Stimulated activated CD4-positive, alpha-beta T cell treated with anti-CD3 and anti-CD28 coated beads, TNF-alpha, amount 100 ng/mL, for 48 hours (primary cell): ENCODE data around the gene BORCS8.
A peak's percentile ranks its signal among the peaks of the same experiment; 100 is the strongest.
"Not testable (repeated sequence)": the region's sequence is repeated elsewhere in the genome, so short reads cannot be mapped to it uniquely, and the experiment has no call there.

Experiments used
- DNase-seq, 3 donors: peaks; one replicate each; pipeline ENCODE4 v3.0.0-alpha.2; 2020; ENCODE audit warnings: low read depth in 3 of 3

BORCS8 gene

DNA sequence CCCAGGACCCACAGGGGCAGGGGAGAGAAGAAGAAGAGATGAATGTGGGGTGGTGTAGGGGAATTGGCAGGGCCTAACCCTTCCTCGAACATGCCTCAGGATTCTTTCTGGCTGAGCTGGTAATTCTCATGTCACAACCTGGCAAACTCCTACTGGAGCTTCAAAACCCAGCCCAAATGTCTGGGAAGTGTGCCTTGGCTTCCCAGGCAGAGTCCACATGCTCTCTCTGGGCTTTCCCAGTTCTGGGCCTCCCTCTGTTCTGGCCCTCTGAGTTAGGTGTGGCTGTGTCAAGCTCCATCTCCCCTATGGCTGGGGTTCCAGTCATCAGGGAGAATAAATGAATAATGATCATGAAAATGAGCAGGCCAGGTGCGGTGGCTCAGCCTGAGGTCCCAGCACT, 42.5 kb downstream of the BORCS8 start:
- DNase-seq, result no peak

DNA sequence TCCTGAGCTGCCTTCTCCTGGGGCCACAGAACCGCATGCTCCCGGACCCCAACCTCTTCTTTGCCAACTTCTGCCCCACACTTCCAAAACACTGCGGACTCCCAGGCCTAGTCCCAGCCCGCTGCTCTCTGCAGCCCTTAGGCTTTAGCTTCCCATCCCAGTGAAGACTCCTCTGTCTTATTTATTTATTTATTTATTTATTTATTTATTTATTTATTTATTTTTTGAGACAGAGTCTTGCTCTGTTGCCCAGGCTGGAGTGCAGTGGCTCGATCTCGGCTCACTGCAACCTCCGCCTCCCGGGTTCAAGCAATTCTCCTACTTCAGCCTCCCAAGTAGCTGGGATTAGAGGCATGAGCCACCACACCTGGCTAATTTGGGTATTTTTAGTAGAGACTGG, 43.4 kb downstream of the BORCS8 start:
- DNase-seq, result not testable (repeated sequence)

DNA sequence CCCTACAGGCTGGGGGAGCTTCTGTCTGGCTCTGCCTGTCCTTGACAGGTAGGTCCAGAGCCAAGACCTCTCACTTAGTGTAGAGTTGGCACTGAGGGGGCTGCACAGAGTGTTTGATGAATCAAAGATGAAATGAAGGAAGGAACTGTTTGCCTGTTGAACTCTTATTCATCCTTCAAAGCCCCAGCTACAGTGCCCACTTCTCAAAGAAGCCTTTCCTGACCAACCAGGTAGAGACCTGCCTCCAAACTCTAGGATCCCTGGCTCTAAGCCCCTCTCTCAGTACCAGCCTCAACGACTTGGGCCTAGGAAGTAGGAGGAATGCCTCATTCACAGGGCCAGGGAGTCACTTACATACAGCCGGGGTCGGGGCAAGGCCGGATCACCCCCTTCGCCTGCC, 44.6 kb downstream of the BORCS8 start:
- no peak for DNase-seq

DNA sequence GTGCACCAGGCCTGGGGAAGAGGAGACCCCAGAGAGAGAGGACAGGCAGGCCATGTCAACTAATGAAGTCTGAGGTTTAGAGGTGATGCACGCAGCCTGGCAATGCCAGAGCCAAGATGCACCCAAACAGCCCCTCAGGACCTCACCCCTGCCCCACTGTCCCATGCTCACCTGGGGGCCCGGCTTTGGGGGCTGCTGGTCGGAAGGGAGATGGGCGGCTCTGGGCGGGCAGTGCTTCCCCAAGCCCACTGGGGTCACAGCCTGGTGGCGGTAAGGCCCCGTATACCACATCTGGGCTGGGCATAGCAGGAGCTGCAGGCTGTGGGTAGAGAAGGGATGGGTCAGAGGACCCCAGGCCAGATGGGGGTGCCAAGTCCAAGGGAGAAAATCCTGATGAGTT, 45.1 kb downstream of the BORCS8 start:
- no peak for DNase-seq

DNA sequence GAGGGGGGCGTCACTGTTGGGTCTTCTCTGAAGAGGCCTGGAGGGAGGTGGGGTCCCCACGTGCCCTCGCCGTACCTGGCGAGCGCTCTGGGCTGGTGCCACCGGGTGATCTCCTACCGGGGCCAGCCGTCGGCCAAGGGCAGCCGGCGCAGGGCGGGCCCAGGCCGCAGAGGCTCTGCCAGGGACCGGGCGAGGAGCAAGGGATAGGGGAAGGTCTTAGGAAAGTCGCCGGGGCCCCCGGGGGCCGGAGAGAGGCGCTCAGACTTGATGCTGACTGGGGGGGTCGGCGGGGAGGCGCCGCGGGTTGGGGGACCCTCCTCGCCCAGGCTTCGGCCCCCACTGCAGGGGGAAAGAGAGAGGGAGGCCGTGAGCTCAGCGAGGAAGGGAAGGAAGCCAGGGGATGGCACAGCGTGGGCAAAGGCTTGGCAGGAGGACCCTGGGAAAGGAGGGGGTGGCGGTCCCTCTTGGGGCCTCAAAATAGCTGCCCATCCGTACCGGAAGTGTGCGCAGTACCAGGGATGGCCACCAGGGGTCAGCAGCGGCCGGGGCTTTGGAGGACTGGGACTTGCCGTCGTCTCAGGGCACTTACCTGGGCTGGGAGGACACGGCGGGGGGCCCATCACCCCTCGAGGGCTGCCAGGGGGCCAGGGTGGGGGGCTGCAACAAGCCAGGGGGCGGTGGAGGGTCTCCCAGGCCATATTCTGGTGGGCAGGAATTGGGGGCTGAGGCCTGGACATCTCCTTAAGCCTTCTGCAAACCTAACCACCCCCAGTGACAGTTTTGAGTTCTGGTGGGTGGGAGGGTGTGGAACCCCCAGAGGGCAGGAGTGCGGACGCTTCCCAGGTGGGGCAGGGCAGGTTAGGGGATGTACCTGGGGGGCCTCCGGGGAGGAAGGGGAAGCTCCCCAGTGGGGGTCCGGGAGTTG, 46.0 kb downstream of the BORCS8 start:
- peak; percentile 74 to 85 (median 82) for DNase-seq

DNA sequence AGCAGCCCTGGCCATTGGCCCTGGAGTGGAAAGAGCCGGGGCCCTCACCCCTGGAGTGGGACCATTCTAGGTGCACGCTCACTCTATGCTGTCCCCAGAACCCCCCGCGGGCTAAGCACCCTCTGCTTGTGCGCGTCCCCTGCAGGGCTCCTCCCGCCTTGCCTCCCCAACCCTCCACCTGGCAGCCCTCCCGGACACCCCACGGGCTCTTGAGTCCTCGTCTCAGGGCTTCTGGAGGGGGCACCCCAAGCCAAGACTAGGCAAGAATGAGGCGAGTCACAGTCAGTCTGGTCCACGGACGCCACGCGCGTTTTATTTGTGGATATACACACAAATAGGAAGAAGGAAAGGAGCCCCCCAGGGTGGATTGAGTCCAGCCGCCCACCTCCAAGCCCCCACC, 46.7 kb downstream of the BORCS8 start:
- no peak for DNase-seq

DNA sequence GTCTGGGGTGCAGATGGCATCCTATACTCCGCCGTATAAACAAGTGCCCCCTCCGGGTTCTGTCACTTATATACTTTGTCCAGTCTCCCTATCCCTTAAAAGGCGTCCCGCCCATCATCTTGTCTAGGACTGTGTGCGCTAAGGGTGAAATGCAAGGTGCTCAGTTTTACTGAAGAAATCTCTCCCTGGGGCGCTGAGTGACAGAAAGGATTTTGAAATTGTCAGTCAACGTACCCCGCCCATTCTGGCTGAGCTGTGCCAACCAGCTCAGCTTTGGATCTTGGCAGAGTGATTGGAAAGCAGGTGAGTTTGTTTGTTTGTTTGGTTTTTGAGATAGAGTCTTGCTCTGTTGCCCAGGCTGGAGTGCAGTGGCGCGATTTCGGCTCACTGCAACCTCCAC, 49.6 kb downstream of the BORCS8 start:
- no peak for DNase-seq

DNA sequence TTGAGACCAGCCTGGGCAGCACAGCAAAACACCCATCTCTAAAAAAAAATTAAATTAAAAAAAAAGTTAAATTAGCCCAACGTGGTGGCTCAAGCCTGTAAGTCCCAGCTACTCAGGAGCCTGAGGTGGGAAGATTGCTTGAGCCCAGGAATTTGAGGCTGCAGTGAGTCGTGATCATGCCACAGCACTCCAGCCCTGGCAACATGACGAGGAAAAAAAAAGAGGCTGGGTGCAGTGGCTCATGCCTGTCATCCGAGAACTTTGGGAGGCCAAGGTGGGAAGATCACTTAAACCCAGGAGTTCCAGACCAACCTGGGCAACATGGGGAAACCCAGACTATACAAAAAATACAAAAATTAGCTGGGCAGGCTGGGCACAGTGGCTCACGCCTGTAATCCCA, 51.5 kb downstream of the BORCS8 start:
- DNase-seq, result no peak

DNA sequence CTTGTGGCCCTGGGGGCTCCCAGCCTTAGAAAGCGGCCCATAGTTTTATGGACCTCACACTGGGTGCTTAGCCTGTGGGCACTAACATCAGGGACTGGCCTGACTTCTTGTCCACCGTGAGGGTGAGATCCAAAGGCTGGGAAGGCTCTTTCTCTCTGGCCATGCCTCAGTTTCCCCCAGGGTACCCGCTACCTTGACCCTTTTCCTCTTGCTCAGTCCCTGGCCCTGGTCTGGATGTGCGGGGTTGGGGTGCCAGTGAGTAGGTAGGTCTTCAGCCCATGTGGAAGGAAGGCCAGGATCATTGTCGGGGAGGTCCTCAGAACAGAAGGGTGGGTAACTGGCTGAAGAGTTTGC, 52.1 kb downstream of the BORCS8 start:
- DNase-seq, result no peak

DNA sequence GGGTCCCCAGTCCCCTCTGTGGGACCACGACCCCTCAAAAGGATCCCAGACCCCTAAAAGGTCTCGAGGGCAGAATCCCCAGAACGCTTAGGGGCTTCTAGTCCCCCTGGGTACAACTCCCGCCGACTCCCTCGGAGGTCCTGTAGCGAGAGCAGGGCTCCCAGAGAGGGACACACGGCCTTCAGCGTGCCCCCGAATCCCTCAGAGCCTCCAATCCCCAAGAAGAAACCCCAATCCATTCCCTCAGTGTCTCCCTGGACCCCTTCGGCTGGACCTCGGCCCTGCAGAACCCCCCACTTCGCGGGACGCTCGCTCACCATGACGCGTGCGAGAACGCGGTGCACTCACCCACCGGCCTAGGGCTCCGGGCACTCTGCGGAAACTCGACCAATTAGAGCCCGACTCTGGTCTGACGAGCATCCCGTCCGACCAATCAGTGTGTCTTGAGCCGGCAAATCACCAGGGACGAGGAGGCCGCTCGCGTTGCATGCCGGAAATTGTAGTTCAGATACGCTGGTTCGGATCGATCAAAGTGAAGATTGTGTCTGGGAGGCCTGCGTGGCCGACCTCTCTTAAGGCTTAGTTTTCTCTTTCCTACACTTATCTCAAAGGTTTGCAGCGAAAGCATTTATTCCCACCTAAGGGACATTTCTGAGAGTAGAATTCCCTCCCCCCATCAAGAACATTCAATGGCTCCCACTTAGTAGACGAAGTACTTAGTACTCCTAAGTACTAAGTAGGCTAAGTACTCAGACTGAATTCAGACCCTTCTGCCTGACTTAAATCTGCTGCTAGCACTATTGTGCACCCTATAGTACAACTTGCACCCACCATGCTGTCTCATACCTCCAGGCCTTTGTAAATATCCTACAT, 53.6 kb downstream of the BORCS8 start, which contains the start of gene TMEM161A:
TMEM161A (minus strand) TSS at position 370 of the 873 bp plus-strand sequence; CDS start at position 320, 50 bp downstream.
- peak; percentile 94 to 96 (median 95) for DNase-seq

DNA sequence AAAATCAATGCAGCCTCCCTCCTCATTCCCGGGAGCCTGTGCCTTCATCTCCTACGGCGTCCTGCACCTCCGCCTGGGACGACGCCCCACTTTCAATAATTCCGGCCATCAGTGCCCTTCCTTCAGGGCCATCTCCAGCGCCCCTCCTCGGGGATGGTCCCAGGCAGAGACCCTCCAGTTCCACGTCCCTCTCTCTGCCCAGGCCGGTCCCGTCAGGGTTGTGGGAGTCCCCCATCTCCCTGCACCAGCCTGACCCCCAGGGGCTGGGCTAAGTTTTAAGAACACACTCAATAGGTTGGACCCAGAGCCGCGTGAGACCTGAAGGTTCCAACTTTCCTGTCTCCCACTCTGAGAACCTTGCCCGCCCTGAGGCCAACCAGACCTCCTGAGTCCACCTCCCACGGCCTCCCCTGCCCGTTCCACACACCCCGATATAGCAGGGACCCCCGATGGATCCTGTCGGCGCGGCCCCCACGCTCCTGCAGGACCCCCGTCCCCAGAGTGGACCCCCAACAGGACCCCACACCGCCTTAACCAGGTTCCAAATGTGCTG, 54.3 kb downstream of the BORCS8 start:
- no peak for DNase-seq

DNA sequence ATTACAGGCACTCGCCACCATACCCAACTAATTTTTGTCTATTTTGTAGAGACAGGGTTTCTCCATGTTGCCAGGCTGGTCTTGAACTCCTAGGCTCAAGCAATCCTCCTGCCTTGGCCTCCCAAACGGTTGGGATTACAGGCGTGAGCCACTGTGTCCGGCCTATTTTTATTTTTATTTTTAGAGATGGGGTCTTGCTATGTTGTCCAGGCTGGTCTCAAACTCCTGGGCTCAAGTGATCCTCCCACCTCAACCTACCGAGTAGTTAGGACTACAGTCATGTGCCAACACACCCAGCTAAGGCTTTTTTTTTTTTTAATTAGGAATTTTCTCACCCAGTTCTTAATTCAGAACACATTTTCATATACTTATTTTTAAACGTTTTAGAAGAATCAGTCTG, 56.2 kb downstream of the BORCS8 start:
- not testable (repeated sequence) for DNase-seq

DNA sequence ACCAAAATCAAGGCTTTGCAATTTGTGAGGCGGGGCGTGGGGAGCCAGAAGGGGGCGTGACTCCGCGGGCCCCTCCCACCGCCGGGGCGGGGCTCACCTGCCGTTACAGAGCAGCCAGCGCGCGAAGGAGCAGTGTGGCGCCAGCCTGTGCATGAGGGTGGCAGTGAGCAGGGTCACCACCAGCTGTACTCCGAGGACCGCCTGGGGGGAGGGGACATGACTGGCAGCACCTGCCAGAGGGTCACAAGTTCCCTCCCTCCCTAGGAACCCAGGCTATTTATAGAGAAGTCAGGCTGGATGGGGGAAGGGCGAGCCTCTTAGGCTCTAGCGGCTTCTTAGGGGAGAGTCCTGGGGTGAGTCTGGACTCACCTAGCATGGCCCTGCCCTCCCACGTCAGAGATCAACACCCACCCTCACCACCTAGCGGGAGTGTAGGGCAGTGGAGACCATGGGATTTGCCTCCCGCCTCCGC, 57.2 kb downstream of the BORCS8 start:
- peak in 1 of 3 donors; percentile 35 for DNase-seq

DNA sequence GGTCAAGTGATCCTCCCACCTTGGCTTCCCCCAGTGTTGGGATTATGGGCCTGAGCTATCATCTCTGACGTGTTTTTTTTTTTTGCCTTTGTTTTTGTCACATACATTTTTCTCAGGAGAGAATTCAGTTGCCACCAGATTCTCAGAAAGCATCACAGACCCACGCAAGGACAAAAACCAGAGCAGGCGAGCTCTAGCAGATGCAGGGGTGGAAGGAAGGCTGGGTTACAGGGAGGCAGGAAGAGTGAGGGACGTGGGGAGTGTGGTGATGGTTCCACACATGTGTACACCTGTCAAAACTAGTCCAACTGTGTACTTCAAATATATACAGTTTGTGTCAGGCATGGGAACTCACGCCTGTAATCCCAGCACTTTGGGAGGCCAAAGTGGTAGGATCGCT, 58.0 kb downstream of the BORCS8 start:
- DNase-seq, result no peak

DNA sequence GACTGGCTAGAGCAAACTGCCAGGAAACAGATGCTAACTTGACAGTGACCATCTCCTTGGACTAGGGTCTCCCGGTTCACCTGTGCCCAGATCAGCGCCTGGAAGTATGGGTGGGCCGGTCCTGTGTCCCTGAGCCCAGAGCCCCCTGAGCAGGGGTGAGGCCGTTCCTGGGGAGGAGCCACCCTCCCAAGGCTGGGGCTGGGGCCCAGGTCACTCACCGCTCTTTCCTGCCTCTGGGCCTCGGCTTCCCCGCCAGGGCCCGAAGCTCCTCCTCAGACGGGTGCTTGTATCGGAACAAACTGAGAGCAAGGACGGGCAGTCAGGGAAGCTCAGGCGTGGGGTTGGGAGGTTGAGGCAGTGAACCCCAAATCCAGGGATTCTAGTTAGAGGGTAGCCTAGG, 59.0 kb downstream of the BORCS8 start:
- no peak for DNase-seq

DNA sequence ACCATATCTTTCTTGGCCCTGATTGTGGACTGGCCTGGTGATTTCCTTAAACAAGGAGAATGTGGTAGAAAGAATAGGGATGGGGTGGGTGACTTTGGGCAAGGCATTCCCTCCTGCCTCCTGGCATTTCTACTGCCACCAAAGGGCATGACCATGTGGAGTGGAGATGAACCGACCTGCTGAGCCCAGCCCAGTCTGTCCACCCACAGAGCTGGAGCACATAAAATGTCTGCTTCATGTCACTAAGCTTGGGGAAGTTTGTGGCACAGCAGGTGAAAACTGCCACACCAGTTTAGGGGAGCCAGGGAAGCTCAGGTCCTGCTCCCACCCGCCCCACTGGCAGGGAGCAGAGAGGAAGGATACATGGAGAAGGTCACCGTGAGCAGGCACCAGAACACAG, 60.0 kb downstream of the BORCS8 start:
- no peak for DNase-seq
